B cell (primary cell): Measurements from ENCODE around the gene AUTS2. TPM values are rescaled to one million over a fixed set of nuclear protein-coding genes. Genes with fewer than 3 reads are reported as not detected.

Experiments used
- ATAC-seq: fragments of 200-7000 bp; cut with Tn5 transposase; one replicate; pipeline ENCODE4 v1.10.0; 2021; ENCODE audit warnings: low read depth, mild to moderate bottlenecking, moderate number of reproducible peaks, moderate library complexity
- CTCF ChIA-PET: fragments of 350-600 bp; sonication (Branson Sonifier 250); formaldehyde crosslinking; loops from one replicate; lab custom pipeline; 2021; ENCODE audit warnings: antibody characterized with exemption, inconsistent platforms; lab: Charles Lee
- POLR2A ChIA-PET: fragments of 350-600 bp; sonication (Branson Sonifier 250); formaldehyde crosslinking; loops from one replicate; lab custom pipeline; 2021; ENCODE audit warnings: antibody characterized with exemption; lab: Charles Lee
- DNase-seq: peaks from one replicate; pipeline ENCODE4 v3.0.0; 2013
- H2AFZ ChIP-seq: 2 replicates; pipeline ENCODE4 v1.6.1; 2012; ENCODE audit warnings: mild to moderate bottlenecking, low read depth, low read length; ENCODE audit not compliant: insufficient read depth, poor library complexity, severe bottlenecking
- H3K27ac ChIP-seq, 2 donors: 1 replicate in 1 of 2; 2 replicates in 1 of 2; pipeline ENCODE4 v1.5.1; 2012 to 2013; ENCODE audit warnings: low read length in 2 of 2, mild to moderate bottlenecking in 2 of 2, moderate library complexity in 1 of 2
- H3K27me3 ChIP-seq, 4 experiments: fragments of 200-600 bp in 1 of 4; sonication (generic) in 1 of 4; replicated peaks in 1 of 4; 1 replicate in 2 of 4; 2 replicates in 2 of 4; pipeline versions ENCODE4 v1.6.1 to v1.7.0; 2013 to 2016; ENCODE audit warnings: low read length in 3 of 4, mild to moderate bottlenecking in 2 of 4, mixed read lengths in 1 of 4, moderate library complexity in 1 of 4; ENCODE audit not compliant: insufficient read depth in 4 of 4, control insufficient read depth in 3 of 4; ENCODE audit errors: control extremely low read depth in 1 of 4
- H3K36me3 ChIP-seq, 2 experiments: replicated peaks in 1 of 2; 1 replicate in 1 of 2; 2 replicates in 1 of 2; pipeline versions ENCODE4 v1.6.1 to v1.7.1; 2013; ENCODE audit warnings: low read length in 1 of 2; ENCODE audit not compliant: insufficient read depth in 2 of 2, control insufficient read depth in 1 of 2; ENCODE audit errors: control extremely low read depth in 1 of 2, extremely low read depth in 1 of 2
- H3K4me1 ChIP-seq, 2 donors: fragments of 200-600 bp in 1 of 2; sonication (generic) in 1 of 2; 1 replicate in 1 of 2; 2 replicates in 1 of 2; pipeline versions ENCODE4 v1.5.1 to v1.6.1; 2013 to 2017; ENCODE audit warnings: low read length in 2 of 2; ENCODE audit not compliant: control insufficient read depth in 2 of 2, insufficient read depth in 2 of 2
- H3K4me2 ChIP-seq: replicated peaks from 2 replicates; pipeline ENCODE3; 2012; ENCODE audit warnings: mild to moderate bottlenecking, low read depth, low read length; ENCODE audit not compliant: poor library complexity, severe bottlenecking
- H3K4me3 ChIP-seq, 5 experiments: fragments of 200-600 bp in 1 of 5; sonication (generic) in 1 of 5; 1 replicate in 3 of 5; 2 replicates in 2 of 5; pipeline versions ENCODE4 v1.5.1 to v1.7.0; 2011 to 2016; ENCODE audit warnings: low read length in 4 of 5, mild to moderate bottlenecking in 4 of 5, low read depth in 2 of 5, control low read depth in 1 of 5, moderate library complexity in 1 of 5; ENCODE audit not compliant: insufficient read depth in 1 of 5; ENCODE audit errors: control extremely low read depth in 1 of 5, extremely low read depth in 1 of 5
- H3K79me2 ChIP-seq: fragments of 200-600 bp; sonication (generic); one replicate; pipeline ENCODE4 v1.6.0; 2016; ENCODE audit warnings: low read length; ENCODE audit not compliant: control insufficient read depth, insufficient read depth
- H3K9ac ChIP-seq: fragments of 200-600 bp; sonication (generic); 2 replicates; pipeline ENCODE4 v1.6.1; 2017; ENCODE audit warnings: mild to moderate bottlenecking, low read length, moderate library complexity
- H3K9me3 ChIP-seq, 3 donors: one replicate each; pipeline versions ENCODE4 v1.6.1 to v1.7.1; 2013; ENCODE audit warnings: low read length in 2 of 3; ENCODE audit not compliant: control insufficient read depth in 2 of 3, insufficient read depth in 1 of 3; ENCODE audit errors: control extremely low read depth in 1 of 3
- H4K20me1 ChIP-seq: 2 replicates; pipeline ENCODE4 v1.6.0; 2012; ENCODE audit warnings: mild to moderate bottlenecking, low read length; ENCODE audit not compliant: insufficient read depth, control insufficient read depth, poor library complexity, severe bottlenecking
- H3K27ac Mint-ChIP-seq: one replicate; pipeline ENCODE4 v1.8.0; 2021; ENCODE audit warnings: mixed read lengths
- H3K27me3 Mint-ChIP-seq: one replicate; pipeline ENCODE4 v1.8.0; 2021; ENCODE audit warnings: mixed read lengths
- H3K4me1 Mint-ChIP-seq: one replicate; pipeline ENCODE4 v1.8.0; 2021; ENCODE audit warnings: mixed read lengths
- H3K4me3 Mint-ChIP-seq: one replicate; pipeline ENCODE4 v1.8.0; 2021; ENCODE audit warnings: mixed read lengths
- H3K9me3 Mint-ChIP-seq: one replicate; pipeline ENCODE4 v1.8.0; 2022; ENCODE audit warnings: mixed read lengths; ENCODE audit not compliant: insufficient read depth
- CTCF ChIP-seq: fragments of 200-600 bp; IDR thresholded peaks from one replicate; pipeline ENCODE4 v1.8.0; 2022; ENCODE audit warnings: antibody characterized with exemption, mild to moderate bottlenecking
- EZH2 ChIP-seq: IDR thresholded peaks from 2 replicates; pipeline ENCODE4 v1.6.1; 2012; ENCODE audit warnings: borderline replicate concordance, low read depth, mild to moderate bottlenecking, moderate library complexity, low read length; ENCODE audit not compliant: insufficient read depth, poor library complexity, severe bottlenecking
- WGBS: methylation state at CpG from one replicate; pipeline ENCODE4 v1.1.5; 2013; ENCODE audit warnings: missing lambda C conversion rate; ENCODE audit not compliant: insufficient coverage; 5-methylcytosine and 5-hydroxymethylcytosine counted together
- intact Hi-C: fragments of 100-400 bp; cut with micrococcal nuclease; formaldehyde crosslinking; loops from one replicate; pipeline ENCODE4 v1.10.0; 2022
- polyA plus RNA-seq: library from polyadenylated mRNA; depleted of rRNA; stranded (reverse); fragments of >200 nt; gene quantifications from 2 replicates; pipeline ENCODE4 v1.2.3, GENCODE V29; 2012
- total RNA-seq, 2 donors: library from RNA; stranded (reverse); fragments of 120-200 nt in 1 of 2; gene quantifications; 1 replicate in 1 of 2; 2 replicates in 1 of 2; pipeline versions ENCODE4 v1.2.3 to v1.2.4, GENCODE V29; 2013 to 2022

The AUTS2 gene
- total and polyA plus RNA-seq, 2 donors (not counting 1 experiment from before 2014, with no cell fraction given) = 22.3 to 35.0 TPM

GRCh38 chr7:70494225-70495032 lies 896.2 kb downstream of the AUTS2 start:
- no peaks in the 10 kb centered on the region for H3K27me3 Mint-ChIP-seq
- Histone ChIP-seq H3K36me3 (peaks cover 0 to 4% of the 10 kb centered on the region in 2 experiments), H3K27me3 (no peaks in the 10 kb centered on the region), H4K20me1 (no peaks in the 10 kb centered on the region), H3K4me2 (no peak overlapping the region), H3K4me1 (no peaks in the 10 kb centered on the region), H3K9ac (no peak overlapping the region), H3K4me3 (no peak overlapping the region), H3K27ac (no peak overlapping the region), H2AFZ (no peak overlapping the region), H3K9me3 (no peaks in the 10 kb centered on the region), H3K79me2 (no peaks in the 10 kb centered on the region)
- H3K4me1 Mint-ChIP-seq = no peaks in the 10 kb centered on the region
- ATAC-seq (no peak), DNase-seq (no peak)
- no peaks in the 10 kb centered on the region for H3K9me3 Mint-ChIP-seq
- no peak for TF ChIP-seq EZH2
- no peak for TF ChIP-seq CTCF
- WGBS = 97% methylated on average over 5 of the region's 6 CpGs
- intact Hi-C loops = no loop called here
- H3K4me3 Mint-ChIP-seq = no peak overlapping the region
- no peak overlapping the region for H3K27ac Mint-ChIP-seq
- ChIA-PET CTCF (no interaction called here), POLR2A (no interaction called here)

GRCh38 chr7:70495033-70495376 lies 896.7 kb downstream of the AUTS2 start:
- Mint-ChIP-seq H3K9me3 (no peaks in the 10 kb centered on the region), H3K4me3 (no peak overlapping the region), H3K4me1 (no peaks in the 10 kb centered on the region), H3K27me3 (no peaks in the 10 kb centered on the region), H3K27ac (no peak overlapping the region)
- no peak overlapping the region for H3K27ac ChIP-seq
- POLR2A ChIA-PET = no interaction called here
- no peak overlapping the region for H2AFZ ChIP-seq
- CTCF ChIA-PET = no interaction called here
- WGBS = no CpG with 5 or more reads among the region's 3 CpGs
- intact Hi-C loops = no loop called here
- H3K27me3 ChIP-seq = no peaks in the 10 kb centered on the region
- H3K4me3 ChIP-seq = no peak overlapping the region
- DNase-seq (no peak), ATAC-seq (no peak)
- H3K9me3 ChIP-seq = no peaks in the 10 kb centered on the region
- no peaks in the 10 kb centered on the region for H4K20me1 ChIP-seq
- H3K4me2 ChIP-seq = no peak overlapping the region
- H3K9ac ChIP-seq = no peak overlapping the region
- peaks cover 0 to 4% of the 10 kb centered on the region in 2 experiments for H3K36me3 ChIP-seq
- TF ChIP-seq CTCF (no peak), EZH2 (no peak)
- H3K4me1 ChIP-seq = no peaks in the 10 kb centered on the region
- H3K79me2 ChIP-seq = no peaks in the 10 kb centered on the region
